Activated T-cell treated with anti-CD3 and anti-CD28 coated beads, Interleukin-2, amount 50 U/mL, for 1 hour (primary cell): Measurements from ENCODE around the gene WNK1.

Experiments used
- DNase-seq: peaks from one replicate; pipeline ENCODE4 v3.0.0-alpha.2; 2020

The WNK1 gene

DNA sequence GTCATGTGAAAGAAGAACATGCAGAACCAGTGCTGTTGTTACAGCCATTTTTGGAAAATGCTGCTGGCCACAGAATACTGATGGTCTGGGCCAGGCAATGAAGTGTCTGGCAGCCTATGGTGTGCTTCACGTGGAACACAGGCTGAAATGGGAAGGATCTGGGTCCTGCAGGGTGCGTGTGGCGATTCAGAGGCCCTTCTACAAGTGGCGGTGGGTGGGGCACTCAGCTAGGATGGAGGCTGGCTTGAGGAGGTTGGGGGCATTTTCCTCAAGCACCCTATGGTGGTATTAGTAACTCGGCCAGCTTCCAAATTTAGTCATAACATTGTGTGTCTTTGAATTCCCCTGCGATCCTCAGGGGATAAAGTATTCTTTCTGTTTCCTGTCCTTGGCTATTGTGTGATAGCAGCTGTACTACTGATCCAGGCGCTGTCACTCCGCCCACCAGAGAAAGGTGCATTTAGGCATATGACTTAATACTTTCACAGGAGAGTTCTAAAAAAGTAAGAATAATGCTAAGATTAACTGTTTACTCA, 206.3 kb downstream of the WNK1 start:
- no peak for DNase-seq
